Activated CD8-positive, alpha-beta T cell treated with anti-CD3 and anti-CD28 coated beads for 36 hours (primary cell): Measurements from ENCODE around the gene SLIT1. TPM values are rescaled to one million over a fixed set of nuclear protein-coding genes. Genes with fewer than 3 reads are reported as not detected.

ENCODE experiments used
- ATAC-seq: fragments of 200-7000 bp; cut with Tn5 transposase; one replicate; pipeline ENCODE4 v1.10.0; 2021; ENCODE audit warnings: mild to moderate bottlenecking, moderate library complexity
- CTCF ChIA-PET: fragments of 350-600 bp; sonication (Branson Sonifier 250); formaldehyde crosslinking; loops from one replicate; lab custom pipeline; 2021; ENCODE audit warnings: antibody characterized with exemption; lab: Charles Lee
- POLR2A ChIA-PET: fragments of 350-600 bp; sonication (Branson Sonifier 250); formaldehyde crosslinking; loops from one replicate; lab custom pipeline; 2021; ENCODE audit warnings: antibody characterized with exemption; lab: Charles Lee
- DNase-seq: peaks from one replicate; pipeline ENCODE4 v3.0.0-alpha.2; 2020
- H3K27ac Mint-ChIP-seq: one replicate; pipeline ENCODE4 v1.8.0; 2021; ENCODE audit warnings: mild to moderate bottlenecking, mixed read lengths
- H3K27me3 Mint-ChIP-seq: one replicate; pipeline ENCODE4 v1.8.0; 2021; ENCODE audit warnings: mixed read lengths
- H3K36me3 Mint-ChIP-seq: one replicate; pipeline ENCODE4 v1.8.0; 2021; ENCODE audit warnings: low read depth, mixed read lengths
- H3K4me1 Mint-ChIP-seq: one replicate; pipeline ENCODE4 v1.8.0; 2021; ENCODE audit warnings: low read depth, mixed read lengths
- H3K4me3 Mint-ChIP-seq: one replicate; pipeline ENCODE4 v1.8.0; 2021; ENCODE audit warnings: mild to moderate bottlenecking, moderate library complexity, mixed read lengths
- H3K9me3 Mint-ChIP-seq: one replicate; pipeline ENCODE4 v1.8.0; 2021; ENCODE audit warnings: mixed read lengths
- intact Hi-C: fragments of 100-400 bp; cut with micrococcal nuclease; formaldehyde crosslinking; loops from one replicate; pipeline ENCODE4 v1.10.0; 2022
- total RNA-seq, 2 experiments: library from RNA; stranded (reverse); gene quantifications; one replicate each; pipeline ENCODE4 v1.2.3, GENCODE V29; 2021
- TF ChIP-seq, protein P1 (sequence below): fragments of 200-600 bp; IDR thresholded peaks from one replicate; pipeline ENCODE4 v1.8.0; 2022; ENCODE audit warnings: antibody characterized with exemption, mild to moderate bottlenecking

SLIT1 gene
- total RNA-seq, result 1 to 10 TPM in 1 of 2 experiments, under 1 TPM in 1; 0.34 to 1.2 TPM

GRCh38 chr10:97185326-97186058 lies at the start of gene SLIT1:
TSS of gene SLIT1 (minus strand) at chr10:97185959. CDS start at chr10:97185674, 285 bp downstream.
- H3K4me3 Mint-ChIP-seq, result peak within 1 kb of the TSS; percentile 34
- H3K9me3 Mint-ChIP-seq, result no peaks in the 10 kb centered on the region
- DNase-seq, result no peak
- peak; percentile 57 for ATAC-seq
- H3K27me3 Mint-ChIP-seq, result peaks cover 44% of the 10 kb centered on the region
- H3K4me1 Mint-ChIP-seq, result peaks cover 7% of the 10 kb centered on the region
- CTCF ChIA-PET, result interaction anchor here (1.3 to 2.3 kb wide), 2 partner anchors 11 to 25 kb away, joined by 3 to 7 read pairs; no protein-coding TSS in a partner anchor
- H3K27ac Mint-ChIP-seq, result no peak within 1 kb of the TSS
- POLR2A ChIA-PET, result no interaction called here
- intact Hi-C loops, result no loop called here
- TF ChIP-seq, protein P1, sequence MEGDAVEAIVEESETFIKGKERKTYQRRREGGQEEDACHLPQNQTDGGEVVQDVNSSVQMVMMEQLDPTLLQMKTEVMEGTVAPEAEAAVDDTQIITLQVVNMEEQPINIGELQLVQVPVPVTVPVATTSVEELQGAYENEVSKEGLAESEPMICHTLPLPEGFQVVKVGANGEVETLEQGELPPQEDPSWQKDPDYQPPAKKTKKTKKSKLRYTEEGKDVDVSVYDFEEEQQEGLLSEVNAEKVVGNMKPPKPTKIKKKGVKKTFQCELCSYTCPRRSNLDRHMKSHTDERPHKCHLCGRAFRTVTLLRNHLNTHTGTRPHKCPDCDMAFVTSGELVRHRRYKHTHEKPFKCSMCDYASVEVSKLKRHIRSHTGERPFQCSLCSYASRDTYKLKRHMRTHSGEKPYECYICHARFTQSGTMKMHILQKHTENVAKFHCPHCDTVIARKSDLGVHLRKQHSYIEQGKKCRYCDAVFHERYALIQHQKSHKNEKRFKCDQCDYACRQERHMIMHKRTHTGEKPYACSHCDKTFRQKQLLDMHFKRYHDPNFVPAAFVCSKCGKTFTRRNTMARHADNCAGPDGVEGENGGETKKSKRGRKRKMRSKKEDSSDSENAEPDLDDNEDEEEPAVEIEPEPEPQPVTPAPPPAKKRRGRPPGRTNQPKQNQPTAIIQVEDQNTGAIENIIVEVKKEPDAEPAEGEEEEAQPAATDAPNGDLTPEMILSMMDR, result no peak
- H3K36me3 Mint-ChIP-seq, result no peaks in the 10 kb centered on the region

DNA sequence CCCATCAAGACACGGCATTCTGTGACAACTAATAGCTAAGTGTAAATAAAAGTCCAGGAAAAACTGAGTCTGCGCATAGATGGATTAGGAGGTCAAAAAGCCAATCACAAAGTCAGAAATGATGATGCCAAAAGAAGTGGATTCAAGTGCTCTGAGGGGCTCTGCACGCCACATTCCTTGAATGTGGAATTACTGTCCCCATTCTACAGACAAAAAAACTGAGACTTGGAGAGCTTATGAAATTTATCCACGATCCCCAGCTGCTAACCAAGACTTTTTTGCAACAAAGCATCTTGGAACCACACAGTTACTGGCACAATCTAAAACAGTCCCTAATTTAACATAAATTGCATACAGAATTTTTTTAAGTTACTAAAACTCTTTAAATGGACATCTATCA lies 49.6 kb upstream of the SLIT1 start:
- TF ChIP-seq, protein P1, result no peak
- POLR2A ChIA-PET, result no interaction called here
- H3K9me3 Mint-ChIP-seq, result no peaks in the 10 kb centered on the region
- peaks cover 2% of the 10 kb centered on the region for H3K4me1 Mint-ChIP-seq
- H3K27me3 Mint-ChIP-seq, result no peaks in the 10 kb centered on the region
- CTCF ChIA-PET, result interaction anchor here (0.7 to 9.6 kb wide), 18 partner anchors 10 to 210 kb away, joined by 3 to 93 read pairs (median 5); partner anchors contain the start of gene ARHGAP19
- intact Hi-C loops, result no loop called here
- H3K36me3 Mint-ChIP-seq, result peaks cover 14% of the 10 kb centered on the region
- DNase-seq (no peak), ATAC-seq (no peak)
- no peak overlapping the region for H3K27ac Mint-ChIP-seq
- H3K4me3 Mint-ChIP-seq, result no peak overlapping the region

GRCh38 chr10:97234400-97234799 lies 48.6 kb upstream of the SLIT1 start:
- ATAC-seq (peak; percentile 53), DNase-seq (no peak)
- no peaks in the 10 kb centered on the region for H3K9me3 Mint-ChIP-seq
- TF ChIP-seq, protein P1, result peak; percentile 74
- no peak overlapping the region for H3K4me3 Mint-ChIP-seq
- ChIA-PET CTCF (interaction anchor here (0.7 to 9.6 kb wide), 21 partner anchors 9 to 209 kb away, joined by 3 to 93 read pairs (median 5); partner anchors contain the start of gene ARHGAP19), POLR2A (no interaction called here)
- H3K27ac Mint-ChIP-seq, result no peak overlapping the region
- peaks cover 7% of the 10 kb centered on the region for H3K4me1 Mint-ChIP-seq
- no peaks in the 10 kb centered on the region for H3K27me3 Mint-ChIP-seq
- peaks cover 19% of the 10 kb centered on the region for H3K36me3 Mint-ChIP-seq
- intact Hi-C loops, result no loop called here

GRCh38 chr10:97230146-97230545 lies 44.4 kb upstream of the SLIT1 start:
- no peaks in the 10 kb centered on the region for H3K9me3 Mint-ChIP-seq
- no peak overlapping the region for H3K27ac Mint-ChIP-seq
- peak; percentile 85 for ATAC-seq
- H3K4me1 Mint-ChIP-seq, result peaks cover 8% of the 10 kb centered on the region
- intact Hi-C loops, result no loop called here
- no peaks in the 10 kb centered on the region for H3K27me3 Mint-ChIP-seq
- H3K36me3 Mint-ChIP-seq, result peaks cover 34% of the 10 kb centered on the region
- POLR2A ChIA-PET, result no interaction called here
- DNase-seq, result no peak
- TF ChIP-seq, protein P1, result no peak
- CTCF ChIA-PET, result interaction anchor here (1.0 to 9.6 kb wide), 6 partner anchors 20 to 231 kb away, joined by 3 to 93 read pairs (median 4); no protein-coding TSS in a partner anchor
- H3K4me3 Mint-ChIP-seq, result no peak overlapping the region
